Activated T-cell treated with anti-CD3 and anti-CD28 coated beads for 1 hour (primary cell): ENCODE measurements around the gene COL17A1.

Experiments used
- DNase-seq: peaks from one replicate; pipeline ENCODE4 v3.0.0-alpha.2; 2020; ENCODE audit warnings: low read depth

Gene COL17A1

DNA sequence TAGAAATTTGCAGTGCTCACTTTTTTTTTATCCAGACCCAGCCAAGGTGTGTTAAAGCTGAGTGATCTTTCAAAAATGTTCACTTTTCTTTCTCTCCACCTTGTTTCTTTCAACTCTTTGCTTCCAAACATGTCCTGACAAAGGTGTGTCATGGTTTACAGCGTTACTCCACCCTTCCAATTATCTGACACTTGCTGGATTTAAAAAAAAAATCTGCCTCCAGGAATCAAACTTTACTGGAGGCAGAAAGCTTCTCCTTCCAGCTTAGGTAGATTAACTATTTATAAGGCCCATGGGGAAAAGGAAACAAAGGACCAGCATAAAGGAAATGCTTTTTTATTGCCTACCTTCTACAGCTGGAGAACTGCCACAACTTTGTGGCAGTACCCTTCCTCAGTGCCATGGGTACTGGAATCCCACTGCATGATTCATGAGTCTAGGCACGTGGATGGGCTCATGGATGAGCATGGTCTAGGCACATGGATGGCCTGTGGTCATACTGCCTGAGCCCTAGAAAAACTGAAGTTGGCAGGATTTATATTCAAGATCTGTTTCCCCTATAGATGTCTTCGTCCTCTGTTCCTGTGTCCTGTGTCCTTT is at the start of gene COL17A1:
Gene COL17A1 (minus strand): TSS at position 80 of the 600 bp plus-strand sequence. CDS start 5,207 bp downstream, outside the sequence.
- DNase-seq = no peak

DNA sequence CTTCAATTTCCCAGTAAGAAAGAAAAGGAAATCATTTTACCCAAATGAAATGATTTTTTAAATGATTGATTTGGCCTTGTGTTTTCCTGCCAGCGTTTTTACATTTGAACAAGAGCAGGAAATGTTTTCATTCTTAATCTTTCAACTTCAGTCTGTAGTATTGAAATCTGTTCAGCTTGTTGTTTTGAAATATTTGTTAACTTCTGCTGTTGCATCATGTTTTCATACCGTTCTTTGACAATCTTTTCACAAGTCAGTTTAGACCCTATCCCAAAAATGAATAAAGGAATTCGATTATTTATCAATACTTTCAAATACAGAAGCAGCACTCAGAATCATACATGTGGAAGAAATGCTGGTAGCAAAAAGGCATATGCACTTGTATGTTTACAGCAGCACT is 44.4 kb upstream of the COL17A1 start:
- DNase-seq = no peak

DNA sequence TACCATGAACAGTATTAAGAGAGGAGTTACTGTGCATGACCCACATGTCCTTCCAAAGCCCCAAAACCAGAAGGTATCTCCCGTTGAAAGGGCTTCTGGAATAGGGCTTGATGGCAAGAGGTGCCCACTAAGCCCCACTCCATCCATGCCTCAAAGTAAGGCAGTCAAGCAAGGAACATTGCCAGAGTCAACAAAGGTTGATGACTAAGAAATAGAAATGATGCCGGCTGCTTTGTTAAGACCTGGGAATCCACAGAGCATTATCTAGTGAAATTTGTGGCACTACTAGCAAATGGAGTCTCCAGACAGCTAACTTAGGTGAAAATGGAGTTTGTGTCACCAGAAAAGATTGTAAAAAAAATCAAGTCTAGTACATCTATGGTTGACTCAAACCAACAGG is 42.5 kb upstream of the COL17A1 start:
- DNase-seq = no peak

DNA sequence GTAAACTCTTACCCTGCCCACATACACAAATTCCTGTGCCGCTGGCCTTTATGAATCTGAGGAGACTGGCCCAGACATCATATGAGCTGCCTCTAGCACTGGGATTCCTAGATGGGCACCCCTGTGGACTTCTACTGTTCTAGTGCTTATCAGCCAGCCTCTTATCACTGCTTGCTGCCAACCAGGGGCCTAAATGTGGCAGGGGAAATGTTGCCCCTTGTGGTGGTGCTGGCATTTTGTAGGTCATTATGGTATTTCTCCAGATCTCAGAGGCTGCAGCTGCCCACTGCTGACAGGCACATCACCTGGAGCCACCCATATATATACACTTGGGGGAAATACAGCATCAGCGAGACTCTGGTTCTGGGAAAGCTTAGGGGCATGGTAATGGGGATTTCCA is 41.7 kb upstream of the COL17A1 start:
- no peak for DNase-seq

DNA sequence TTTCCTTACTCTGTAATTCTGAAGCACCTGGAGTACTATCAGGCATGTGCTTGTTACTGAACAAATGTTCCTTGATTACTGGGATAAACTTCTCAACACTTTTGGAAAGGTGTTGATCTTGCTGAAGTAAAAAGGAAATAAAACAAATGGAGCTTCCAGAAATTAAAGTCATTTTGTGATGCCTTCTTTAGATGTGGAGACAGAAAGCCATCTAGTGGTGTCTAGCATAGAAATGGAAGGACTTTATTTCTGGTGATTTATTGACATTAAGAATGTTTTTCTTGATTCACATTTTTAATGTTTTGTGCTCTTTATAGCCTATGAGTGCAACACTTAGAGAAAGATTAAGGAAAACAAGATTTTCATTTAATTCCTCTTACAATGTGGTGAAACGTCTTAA is 37.7 kb upstream of the COL17A1 start:
- DNase-seq = no peak

DNA sequence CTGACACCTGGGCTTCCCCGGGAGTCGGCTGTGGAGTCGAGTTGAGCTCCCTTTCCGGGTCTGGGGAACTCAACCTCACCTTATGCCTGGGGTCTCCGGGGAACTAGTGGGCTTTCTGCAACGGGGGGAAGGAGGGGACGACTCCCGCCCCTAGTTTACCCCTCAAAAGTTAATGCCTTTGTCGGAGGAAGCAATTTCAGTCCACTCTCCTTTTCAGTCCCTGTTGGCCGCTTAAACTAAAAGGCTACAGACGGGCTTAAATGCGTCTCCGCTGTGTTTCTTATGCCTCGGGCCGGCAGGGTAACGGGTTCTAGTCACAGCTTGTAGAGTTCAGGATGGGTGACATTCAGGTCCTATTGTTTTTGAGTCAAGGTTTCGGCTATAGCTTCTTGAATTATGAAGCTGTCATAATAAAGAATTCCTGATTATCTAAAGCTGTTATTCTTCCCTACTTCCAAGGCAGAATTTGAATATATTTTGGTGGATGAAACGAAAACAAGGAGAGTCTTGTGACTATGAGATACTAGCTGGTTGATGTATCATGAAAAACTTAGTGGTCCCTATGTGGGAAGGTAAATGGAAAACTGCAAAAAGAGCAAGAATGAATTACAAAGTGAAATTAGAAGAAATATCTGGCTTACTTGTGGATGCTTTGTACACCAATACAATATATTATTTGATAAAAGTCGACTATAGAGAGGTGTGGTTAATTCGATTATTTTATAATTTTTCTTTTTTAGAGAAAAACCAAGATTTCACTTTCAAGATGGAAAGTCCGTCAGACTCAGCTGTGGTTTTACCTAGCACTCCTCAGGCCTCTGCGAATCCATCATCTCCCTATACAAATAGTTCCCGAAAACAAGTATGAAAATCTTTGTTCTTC is 36.8 kb upstream of the COL17A1 start:
- no peak for DNase-seq

DNA sequence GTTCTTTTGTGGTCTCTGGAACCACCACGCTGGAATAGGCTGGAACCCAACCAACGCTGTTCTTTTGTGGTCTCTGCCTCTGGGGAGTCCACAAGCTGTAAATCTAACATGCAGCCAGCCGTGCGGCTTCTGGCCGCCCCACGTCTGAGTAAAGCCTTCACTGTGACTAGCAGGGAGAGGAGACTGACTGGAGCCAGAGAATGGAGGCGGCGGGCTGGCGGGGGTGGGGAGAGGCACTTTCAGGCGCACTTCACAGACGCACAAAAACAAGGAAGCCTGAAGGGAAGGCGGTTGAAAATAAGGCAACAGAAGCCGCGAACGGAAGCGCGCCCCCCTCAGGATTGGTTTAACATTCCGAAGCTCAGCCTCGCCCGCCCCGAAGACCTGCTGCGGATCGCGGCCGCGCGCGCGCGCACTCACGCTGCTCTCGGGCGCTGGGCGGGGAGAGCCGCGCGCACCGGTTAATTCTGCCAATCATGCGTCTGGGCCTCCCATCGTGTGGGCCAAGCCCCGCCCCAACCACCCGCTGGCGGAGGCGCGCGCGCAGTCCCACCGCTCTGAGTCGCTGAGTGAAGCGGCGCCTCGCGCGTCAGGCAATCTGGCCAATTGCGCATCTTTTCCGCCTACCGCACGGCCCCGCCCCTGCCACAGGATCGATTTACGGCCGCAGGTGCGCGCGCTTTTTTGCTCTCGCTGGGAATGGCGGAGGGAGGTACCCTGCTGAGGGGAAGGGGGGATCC is 36.0 kb upstream of the COL17A1 start, which contains the start of gene SFR1:
Gene SFR1 (plus strand): TSS at position 687 of the 740 bp plus-strand sequence. CDS start 13 bp downstream, at position 700.
- DNase-seq = peak; percentile 98

DNA sequence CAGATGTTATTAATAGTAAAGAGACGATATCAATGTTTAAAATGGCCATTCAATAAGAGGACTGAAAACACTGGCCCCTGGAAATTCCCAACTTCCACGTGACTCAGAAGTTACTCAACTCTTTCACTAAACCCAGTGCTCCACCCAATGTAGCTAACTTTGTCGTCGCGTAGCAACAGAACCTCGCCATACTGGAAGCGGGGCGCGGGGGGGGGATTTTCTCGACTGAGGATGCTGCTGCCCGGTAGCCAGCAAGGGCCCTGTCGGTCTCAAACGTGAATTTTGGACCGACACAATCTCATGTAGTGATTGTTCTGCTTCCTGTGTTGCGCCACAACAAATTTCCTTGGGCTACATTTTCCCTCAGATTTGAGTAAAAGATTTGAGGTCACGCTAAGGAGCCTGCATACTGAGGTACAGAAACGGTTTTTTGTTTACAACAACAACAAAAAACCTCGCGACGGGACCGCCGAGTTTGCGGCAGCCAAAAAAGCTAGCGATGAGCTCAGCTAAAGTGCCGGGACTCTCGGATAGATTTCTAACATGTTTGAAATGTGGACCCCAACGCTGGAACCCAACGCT is 35.3 kb upstream of the COL17A1 start:
- DNase-seq = peak; percentile 75

DNA sequence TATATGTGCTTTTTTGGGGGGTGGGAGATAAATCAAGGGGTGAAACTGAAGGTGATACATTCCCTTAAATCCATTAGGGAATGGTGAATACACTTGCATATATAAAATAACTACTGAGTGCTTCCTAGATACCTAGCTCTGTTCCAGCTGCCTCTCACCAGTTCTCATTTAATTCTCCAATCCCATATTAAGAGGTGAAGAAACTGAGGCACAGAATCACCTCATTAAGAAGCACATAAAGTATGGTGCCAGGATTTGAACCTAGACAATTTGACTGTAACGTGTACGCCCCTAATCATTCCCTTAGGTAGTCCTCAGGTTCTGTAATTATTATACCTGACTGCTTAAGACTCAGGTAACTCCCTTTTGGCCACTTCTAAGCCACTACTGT is 34.8 kb upstream of the COL17A1 start:
- no peak for DNase-seq

DNA sequence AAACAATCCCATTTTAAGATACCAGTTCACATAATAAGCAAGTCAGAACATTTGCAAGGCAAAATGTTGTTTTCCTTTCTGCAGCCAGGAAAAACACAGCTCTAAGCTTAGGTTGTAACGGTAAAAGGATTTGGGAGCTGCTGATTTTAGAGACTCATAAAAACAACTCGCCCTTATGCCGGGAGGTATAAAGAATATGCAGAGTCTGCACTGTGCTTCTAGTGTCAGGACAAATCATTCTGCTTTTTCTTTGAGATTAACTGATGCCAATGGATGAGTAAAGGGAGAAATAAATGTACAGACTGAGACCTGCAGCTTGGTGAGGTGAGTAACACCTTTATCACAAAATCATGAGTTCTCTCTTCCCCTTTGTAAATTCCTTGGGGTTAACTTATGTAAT is 34.3 kb upstream of the COL17A1 start:
- no peak for DNase-seq

DNA sequence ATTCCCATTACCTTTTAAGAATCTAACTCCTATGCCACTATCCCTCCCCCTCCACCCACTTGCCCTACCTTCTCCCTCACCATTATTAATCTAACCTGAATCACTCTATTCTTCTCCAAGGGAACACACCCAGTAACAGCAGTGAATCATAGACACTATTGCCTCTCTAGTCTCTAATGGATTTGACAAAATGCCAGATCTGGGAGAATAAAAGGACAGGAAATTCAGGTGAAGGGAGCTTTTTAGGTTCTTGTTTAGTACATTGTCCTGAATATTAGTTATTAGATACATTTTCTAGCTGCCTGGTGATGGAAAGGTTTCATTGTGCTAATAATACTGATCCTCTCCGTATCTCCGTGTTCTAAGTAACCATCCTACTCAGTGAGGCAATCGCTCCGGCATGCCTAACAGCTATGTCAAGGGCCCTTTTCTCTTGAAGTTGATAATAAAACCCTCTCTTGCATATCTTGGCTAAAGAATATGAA is 32.2 kb upstream of the COL17A1 start:
- no peak for DNase-seq

DNA sequence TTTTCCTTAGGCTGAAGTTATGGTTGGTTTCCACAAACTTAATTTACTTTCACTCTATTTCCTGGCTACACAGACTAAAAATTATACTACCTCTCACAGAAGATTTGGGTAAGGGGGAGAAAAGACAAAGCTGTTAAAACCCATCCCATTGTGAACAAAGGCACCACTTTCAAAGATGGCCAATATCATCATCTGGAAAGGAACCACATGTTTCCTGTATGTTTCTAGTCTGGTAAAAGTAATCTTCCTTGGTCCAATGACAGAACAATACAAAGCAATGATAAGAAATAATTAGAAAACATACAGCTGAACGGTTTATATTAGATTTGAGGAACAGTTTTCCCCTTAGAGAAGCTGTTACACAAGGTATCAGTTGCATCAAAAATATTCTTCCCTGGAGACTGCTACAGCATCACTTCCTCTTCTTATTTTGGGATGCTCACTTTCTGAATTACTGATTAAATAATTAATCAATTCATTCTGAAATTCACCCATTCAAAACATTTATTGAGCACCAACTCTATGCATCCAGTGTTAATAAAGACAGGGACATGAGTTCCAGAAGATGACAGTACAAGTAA is 27.8 kb upstream of the COL17A1 start:
- no peak for DNase-seq

DNA sequence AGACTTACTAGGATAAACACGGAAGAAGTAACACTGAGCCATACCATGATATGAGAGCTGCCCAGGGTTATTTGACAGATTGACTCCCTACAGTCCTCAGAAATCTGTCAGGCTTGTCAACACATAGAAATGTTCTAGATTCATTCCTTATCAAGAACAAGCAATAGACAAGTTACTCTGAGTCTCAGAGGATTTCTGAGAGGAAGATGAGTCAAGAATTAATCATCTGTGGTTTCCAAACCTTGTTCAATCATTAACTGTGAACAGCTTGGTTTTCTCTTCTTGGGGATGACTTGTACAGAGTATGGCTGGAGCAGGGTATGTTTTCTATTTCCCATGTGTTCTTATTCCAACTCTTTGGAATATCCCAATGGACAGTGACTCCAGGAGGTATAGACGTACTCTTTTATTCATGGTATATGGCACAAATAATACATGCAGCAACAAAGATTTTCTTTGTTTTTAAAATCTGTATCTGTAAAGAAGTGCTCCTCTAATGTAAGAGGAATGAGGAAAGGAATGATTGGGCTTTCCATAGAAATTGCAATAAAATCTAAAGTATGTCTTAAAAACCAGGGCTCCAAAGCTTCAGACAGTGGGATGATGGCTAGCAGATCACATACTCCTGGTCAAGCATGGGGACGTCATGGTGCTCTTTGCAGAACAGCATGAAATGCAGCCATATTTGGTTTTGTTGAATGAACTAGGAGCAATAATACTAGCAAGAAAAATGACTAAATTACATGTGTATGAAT is 24.4 kb upstream of the COL17A1 start:
- DNase-seq = no peak

DNA sequence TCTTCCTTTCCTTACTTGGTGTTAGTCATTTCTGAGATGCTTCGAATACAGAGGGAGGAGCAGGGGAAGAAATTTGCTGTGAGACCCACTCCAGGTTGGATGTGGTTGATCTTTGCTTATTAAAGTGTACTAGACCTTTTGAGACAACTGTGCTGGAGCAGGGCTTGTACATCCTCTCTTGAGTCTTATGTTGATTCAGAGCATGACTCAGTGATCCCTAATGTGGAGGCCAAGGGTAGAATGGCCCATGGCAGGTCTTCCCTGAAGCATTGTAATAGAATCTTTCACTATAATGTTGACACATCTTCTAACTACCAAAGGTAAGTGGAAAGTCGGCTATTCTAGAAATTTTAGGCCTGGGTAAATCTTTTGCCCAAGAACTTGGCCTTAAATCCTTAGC is 19.2 kb upstream of the COL17A1 start:
- DNase-seq = no peak

DNA sequence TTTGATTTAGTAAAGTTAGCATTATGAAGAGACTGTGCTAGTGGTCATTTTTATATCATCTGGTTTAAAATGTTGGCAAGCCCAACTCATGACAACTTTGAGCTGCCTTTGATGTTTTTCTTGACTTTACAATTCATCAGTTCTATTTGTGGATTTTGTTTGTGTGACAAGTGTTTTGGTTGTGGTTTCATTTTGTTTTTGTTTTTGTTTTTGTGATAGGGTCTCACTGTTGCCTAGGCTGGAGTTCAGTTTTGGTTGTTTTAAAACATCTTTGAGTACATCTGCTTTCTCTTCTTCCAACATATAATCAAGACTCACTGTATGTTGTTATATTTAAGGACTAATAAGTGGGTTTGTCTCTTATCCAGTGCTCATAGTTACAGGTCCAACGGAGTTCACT is 18.7 kb upstream of the COL17A1 start:
- no peak for DNase-seq

DNA sequence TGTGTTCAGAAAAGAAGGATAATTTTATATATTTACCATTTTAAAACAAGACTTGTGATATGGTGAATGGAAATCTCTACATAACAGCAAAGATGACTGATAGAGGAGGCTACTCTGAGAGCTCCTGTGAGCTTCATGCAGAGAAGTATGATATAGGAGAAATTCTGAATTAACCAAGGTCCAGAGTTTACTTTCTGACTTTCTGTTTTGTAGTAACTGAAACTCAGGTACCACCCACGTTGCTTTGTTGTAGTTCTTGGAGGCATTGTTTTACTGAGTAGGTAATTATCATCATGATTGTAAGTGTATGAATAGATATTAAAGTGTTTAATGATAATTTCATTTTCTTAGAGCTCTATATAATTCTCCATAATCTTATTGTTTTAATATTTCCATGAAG is 18.3 kb upstream of the COL17A1 start:
- no peak for DNase-seq

DNA sequence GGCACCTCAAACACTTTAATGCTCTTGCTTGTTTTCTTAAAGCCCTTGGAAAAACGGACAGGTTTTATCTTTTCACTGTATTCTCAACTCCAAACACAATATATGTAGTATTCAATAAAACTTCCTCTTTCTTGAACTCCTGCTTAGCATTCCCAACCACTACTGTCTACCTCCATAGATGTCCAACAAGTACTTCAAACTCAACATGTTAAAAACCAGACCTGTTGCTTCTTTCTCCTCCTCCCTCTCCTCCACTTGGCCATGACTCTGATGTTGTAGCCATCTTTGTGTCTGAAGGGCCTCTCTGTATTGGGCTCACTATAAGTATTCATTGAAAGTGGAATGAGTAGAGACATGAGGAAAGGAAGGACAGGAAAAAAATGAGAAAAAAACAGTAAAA is 16.2 kb upstream of the COL17A1 start:
- no peak for DNase-seq

DNA sequence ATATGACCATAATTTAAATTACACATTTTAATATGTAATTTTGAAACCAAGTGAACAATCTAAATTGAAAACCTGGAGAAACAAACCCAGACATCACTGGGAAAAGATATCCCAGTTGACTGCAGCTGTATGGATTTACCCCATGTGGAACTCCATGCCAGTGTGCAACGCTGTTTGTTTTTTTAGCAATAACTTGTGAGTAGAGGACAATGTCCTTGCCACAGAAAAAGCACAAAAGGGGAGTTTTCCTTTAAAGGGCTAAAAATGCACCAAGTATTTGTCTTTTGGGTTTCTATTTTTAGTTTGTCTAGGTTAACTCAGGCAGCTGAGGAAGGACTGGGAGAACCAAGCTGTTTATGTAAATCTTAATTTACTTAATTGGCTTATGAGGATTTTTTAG is 15.1 kb upstream of the COL17A1 start:
- DNase-seq = no peak

DNA sequence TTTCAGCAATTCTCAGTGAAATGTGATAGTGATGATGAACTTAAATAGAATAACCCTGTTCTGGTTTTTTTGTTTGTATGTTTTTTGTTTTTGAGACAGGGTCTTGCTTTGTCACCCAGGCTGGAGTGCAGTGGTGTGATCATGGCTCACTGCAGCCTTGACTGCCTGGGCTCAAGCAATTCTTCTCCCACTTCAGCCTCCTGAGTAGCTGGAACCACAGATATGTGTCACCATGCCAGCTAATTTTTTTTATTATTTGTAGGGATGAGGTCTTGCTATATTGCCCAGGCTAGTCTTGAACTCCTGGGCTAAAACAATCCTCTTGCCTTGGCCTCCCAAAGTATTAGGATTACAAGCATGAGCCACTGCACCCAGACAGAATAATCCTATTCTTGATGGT is 14.3 kb upstream of the COL17A1 start:
- DNase-seq = no peak

DNA sequence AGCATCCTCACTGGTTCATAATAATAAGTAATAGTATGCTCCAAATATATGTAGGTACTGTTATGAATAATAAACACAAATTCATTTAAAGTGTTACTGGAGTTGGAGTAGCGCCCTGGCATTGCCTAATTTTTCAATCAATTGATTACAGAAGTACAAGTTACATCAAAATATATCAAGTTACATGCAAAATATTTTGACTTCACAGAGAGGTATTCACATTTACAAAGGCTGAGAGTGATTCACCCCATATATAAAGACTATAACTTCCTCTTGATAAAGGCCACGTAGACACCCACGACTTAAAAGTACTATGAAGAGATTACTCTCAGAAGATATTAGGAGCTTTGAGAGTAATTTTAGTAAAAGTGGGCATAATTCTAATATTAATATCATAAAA is 13.6 kb upstream of the COL17A1 start:
- no peak for DNase-seq

DNA sequence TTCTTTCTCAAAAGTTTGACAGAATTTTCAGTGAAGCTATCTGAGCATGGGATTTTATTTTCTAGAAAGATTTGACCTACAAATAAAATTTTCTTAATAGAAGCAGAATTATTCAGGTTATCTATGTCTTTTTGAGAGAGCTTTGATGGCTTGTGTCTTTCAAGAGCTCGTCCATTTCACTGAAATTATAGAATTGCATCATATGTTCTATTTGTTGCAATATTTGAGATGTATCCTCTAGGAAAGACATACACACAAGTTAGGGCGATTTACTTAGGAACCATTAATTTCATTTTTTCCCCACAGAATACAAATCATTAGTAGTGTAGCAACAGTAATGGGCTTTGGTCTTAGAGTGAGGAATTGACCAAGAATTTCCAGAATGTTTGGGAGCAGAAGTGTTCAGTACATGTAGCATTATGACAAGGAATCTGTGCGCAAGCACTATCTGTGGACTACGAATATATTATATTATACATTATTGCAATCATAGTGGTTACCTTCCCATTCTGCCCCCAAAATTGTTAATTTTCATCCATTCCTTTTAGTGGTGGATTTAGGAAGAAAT is 12.8 kb upstream of the COL17A1 start:
- no peak for DNase-seq
